Stimulated activated CD4-positive, alpha-beta T cell treated with anti-CD3 and anti-CD28 coated beads, Interleukin-1b, Interleukin-23, amount 100 ng/mL, for 48 hours (primary cell): Measurements from ENCODE around the gene LARGE1.
"Not testable (repeated sequence)": the region's sequence is repeated elsewhere in the genome, so short reads cannot be mapped to it uniquely, and the experiment has no call there.

Source experiments
- DNase-seq: peaks from one replicate; pipeline ENCODE4 v3.0.0-alpha.2; 2020

The LARGE1 gene

DNA sequence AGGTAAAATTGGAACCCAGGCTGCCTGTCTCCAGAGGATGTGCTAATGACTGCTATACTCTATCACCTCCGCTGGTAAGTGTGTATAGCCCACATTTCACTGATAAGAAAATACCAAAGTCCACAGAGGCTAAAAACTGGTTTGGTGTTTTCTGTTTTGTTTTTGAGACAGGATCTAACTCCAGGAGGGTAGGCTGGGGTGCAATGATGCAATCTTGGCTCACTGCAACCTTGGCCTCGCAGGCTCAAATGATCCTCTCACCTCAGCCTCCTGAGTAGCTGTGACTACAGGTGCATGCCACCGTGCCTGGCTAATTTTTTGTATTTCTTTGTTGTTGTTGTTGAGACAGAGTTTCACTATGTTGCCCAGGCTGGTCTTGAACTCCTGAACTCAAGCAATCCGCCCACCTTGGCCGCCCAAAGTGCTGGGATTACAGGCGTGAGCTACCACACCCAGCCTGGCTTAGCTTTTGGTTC lies 409.8 kb downstream of the LARGE1 start:
- DNase-seq, result no peak

DNA sequence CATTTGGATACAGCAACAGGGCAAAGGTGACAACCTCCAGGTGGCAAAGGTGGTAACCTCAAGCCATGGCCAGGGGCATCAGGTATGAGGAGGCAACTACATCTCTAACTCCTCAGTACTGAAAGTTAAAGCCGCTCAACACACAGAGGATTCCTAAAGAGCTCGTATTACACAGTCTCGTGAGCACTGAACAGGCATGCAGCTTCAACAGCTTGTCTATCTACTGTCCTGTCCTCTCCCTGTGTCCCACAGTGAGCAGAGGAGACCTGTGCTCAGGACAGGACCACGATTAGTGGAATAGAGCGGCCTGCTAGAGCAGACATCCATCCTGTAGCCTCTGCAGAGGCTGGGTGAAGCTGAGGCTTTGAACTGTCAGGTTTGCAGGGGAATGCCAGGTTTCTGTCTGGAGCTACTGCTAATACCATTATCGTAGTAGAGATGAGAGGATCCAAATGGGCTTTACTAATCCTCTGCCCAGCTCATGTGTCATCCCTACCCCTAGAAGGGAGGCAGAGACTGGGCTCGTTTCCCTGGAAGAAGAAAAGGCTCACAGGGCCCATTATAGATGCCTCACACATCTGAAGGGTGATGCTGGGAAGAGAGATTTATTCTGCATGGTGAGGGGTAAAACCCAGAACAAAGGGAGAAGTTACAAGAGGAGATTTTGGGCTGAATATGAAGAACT lies 415.2 kb downstream of the LARGE1 start:
- no peak for DNase-seq

DNA sequence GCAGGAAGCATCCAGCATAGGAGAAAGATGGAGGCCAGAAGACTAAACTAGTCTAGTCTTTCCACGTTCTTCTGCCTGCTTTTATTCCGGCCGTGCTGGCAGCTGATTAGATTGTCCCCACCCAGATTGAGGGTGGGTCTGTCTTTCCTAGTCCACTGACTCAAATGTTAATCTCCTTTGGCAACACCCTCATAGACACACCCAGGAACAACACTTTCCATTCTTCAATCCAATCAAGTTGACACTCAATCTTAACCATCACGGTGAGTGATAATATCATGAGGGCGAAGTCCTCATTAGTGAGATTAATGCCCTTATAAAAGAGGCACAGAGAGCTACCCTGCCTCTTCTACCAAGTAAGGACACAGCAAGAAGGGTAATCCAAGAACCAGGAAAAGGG lies 424.2 kb downstream of the LARGE1 start:
- no peak for DNase-seq

DNA sequence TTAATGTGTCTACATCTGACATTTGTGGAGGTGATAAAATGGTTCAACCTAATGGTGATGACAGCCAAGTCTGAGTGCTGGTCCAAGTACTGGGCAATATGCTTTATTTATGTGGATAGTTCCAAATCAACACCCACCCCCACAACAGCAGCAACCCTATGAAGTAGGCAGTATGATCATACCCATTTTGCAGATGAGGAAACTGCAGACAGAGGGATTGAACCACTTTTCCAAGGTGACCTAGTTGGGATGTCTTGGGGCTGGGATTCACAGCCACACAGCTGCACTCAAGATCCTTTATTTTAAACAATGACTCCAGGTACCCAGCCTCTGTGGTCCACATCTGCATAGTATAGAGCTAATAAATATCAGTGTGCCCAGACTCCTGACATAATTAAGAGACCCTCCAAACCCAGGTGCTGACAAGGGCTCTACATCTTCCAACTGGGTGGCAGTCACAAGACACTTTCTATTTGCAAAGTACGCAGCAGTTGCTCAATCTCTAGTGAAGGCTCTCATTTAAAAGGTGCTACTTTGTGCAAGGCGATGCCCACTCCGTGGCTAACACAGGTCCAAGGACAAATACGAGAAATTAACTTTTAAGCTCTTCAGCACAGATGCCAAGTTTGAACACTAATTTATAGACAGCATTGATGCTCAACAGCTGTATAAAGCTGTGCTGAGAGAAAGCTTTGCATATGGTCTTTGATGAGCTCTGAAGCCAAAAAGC lies 426.6 kb downstream of the LARGE1 start:
- DNase-seq, result no peak

DNA sequence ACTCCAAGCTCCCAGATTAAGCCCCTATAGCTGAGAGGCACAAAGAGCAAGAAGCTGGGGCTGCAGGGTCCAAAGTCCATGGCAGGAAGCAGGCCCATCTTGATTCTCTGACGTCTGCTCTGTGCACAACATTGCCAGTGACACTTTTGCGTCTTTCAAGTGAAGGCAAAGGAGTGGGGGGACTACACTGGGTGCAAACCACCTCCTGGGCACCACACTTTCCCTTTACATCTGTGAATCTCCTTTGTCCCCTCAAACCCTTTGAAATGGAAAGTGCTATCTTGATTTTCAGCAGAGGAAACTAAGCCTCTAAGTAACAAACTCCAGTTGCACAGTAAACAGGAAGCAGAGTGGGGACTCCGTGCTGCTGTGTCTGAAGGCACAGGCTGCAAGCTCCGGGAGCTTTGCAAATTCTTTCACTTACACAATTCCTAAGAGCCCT lies 428.0 kb downstream of the LARGE1 start:
- no peak for DNase-seq

DNA sequence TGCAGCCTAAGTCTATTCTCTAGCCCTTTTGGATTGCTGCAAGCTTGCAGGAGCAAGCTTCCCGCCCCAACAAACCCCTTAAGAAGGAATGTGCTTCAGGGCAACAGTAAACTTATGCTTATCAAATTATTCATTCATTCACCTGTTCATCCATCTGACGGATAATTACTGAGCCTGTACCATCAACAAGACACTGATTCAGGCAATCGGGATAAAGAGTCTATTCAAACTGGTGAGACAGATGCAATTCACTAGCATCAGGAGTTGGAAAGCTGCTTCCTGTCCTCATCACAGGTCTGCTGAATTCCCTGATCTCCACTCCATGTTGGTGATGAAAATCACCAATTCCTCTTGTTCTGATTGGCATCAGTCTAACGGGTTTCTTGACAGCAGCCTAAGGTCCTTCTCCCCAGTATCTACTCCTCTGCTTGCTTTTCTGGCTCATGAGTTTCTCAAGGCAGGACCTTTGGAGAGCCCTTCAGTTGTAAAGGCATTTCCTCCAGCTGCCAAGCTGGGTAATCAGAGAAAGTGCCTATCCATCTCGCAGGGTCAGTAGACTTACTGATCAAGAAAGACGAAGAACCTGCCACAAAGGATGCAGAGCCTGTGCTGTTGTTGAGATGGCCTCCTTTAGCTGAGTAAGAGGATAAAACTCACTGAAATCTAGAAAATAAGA lies 433.1 kb downstream of the LARGE1 start:
- DNase-seq, result no peak

DNA sequence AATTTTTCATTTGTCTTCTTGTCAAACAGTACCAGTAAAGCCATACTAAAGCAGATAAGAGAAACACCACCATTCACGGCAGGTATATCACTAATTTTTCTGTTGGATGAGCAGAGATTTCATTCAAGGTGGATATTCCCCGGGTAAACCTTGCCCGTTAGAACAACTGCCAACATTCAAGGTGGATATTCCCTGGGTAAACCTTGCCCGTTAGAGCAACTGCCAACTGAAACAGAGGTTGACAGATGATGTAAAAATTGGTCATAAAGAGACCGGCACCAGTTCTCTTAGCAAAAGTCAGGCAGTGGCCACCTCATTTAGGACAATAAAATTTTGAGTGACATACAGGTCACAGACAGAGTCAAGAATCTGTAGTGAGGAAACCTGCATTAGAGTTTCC lies 438.7 kb downstream of the LARGE1 start:
- DNase-seq, result no peak

DNA sequence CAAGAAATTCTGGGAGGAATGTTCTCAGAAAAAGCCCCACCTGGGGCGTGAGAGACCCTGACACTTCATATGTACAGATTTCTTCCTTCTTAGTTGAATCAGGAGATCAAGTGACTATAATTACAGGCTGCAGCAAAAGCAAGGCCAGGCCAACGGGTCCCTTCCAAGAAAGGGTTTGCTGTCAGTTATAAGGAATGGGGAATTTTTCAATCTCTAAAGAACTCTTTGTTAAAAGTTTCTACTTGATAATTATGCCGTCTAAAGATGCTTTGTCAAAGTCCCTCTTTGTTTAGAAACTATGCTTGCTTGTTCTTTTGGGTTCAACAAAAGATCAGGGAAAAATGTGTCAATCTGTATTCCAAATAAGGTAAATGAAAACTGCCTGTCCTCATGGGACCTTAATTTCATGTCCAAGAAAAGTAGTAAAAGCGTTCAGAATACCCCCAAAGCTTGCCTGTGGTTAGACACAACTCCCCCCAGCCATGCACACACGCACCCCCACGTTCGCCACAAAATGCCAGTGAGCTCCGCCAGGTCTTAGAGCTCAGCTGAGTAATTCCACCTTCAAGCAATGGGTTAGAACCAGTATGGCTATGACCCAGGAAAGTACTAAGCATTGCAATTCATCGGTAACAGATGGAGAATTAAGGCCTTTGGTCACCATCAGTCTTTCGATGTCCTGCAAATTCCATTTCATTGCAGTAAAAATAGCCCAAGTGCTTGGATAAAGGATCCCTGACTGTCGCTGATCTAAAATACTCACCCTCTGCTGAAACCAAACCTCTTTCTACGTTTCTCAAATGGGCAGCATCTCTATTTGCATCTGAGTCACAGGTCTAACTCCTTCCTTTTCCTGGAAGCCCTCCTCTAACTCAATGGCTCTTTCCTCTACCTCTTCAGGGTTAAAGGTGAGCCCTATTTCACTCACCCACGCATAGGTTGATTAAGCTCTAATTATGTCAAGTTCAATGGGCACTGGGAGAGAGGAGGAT lies 442.9 kb downstream of the LARGE1 start:
- no peak for DNase-seq

DNA sequence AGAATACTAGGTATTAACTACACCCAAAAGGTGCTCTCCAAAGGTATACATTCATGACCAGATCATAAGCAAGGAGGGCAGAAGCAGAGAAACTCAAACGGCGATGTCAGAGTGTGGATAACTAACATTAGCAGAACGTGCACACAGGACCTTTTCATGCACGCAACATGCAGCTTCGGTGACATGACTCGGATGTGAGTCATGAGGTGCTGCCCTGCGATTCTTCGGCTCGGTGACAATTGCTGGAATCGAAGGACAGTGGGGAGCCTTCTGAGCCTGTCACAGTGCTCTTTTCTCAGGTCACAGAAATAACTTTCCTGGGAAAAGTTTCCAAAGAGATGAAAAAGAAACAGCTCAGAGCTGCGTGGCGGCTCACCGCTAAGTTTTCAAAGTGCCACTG lies 443.6 kb downstream of the LARGE1 start:
- DNase-seq, result no peak

DNA sequence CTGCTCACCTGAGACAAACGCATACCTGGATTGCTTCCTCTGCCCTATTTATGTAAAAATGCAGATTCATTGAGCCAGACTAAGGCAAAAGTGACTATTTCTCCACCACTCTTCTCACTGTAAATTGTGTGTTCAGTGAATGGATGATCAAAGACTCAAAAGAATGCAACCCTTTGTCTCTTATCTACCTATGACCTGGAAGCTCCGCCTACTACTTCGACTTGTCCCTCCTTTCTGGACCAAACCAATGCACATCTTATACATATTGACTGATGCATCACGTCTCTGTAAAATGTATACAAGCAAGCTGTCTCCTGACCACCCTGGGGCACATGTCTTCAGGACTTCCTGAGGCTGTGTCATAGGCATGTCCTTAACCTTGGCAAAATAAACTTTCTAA lies 444.1 kb downstream of the LARGE1 start:
- DNase-seq, result no peak

DNA sequence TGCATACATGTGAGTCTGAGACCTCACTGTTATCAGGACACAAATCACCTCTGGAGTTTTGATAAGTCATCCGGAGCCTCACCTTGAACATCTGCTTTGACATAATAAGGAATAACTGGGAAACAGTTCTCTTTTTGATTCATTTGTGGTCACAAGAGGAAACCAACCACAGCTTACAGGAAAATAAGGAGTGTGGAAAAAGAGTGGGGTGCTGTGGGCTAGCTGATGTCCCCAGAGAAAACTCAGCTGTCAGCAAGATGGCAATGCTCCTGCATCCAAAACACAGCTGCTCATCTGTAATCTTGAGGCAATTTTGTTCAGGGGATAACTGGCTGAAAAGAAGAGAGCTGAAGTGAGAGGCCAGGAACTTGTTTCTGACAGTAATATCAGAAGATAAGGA lies 445.7 kb downstream of the LARGE1 start:
- no peak for DNase-seq

DNA sequence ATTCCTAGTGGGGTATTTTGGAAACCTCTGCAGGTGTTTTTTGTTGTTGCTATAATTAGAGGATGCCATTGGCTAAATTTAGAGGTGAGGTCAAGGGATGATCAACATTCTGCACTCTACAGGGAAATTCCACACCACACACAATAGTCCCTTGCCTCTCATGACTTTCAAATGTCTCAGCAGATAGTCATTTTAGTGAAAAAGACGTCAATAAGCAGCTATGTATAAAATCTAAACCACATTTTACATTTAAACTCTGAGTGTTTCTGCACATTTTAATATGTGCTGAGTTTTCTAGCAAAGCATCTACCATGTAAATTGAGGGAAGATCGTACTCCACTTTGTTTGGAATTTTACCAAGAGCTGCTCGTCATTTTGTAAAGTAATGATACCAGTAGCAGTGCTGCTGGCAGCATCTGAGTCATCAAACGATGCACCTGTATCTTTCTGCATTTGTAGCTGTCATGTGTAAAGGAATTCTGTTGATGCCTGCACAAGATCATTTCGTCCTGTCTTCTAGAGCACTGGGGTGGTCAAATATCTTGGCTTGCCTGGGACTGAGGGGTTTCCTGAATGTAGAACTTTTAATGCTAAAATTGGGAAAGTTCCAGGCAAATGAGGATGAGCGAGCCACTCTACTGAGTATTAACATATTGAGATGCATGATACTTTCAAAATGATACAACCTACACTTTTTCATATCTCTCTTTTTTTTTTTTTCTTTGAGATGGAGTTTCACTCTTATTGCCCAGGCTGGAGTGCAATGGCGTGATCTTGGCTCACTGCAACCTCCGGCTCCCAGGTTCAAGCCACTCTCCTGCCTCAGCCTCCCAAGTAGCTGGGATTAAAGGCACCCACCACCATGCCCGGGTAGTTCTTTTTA lies 447.6 kb downstream of the LARGE1 start:
- DNase-seq, result no peak

DNA sequence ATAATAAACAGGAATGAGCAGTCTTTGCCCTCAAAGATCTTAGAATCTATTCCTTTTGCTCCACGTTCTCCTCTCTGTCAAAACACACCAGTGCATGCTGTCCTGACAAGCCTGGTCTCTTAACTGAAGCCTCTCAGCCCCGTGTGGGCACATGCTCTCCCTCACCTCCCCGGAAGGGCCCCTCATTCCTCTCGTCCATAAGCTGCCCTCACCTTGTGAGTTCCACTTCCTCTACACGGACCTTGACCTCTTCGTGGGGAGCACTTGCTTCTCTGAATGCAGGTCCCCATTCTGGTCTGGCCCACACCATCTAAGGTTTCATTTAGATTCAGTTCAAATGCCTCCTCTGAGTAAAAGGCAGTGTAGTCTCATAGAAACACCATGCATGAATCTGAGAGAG lies 449.8 kb downstream of the LARGE1 start:
- no peak for DNase-seq

DNA sequence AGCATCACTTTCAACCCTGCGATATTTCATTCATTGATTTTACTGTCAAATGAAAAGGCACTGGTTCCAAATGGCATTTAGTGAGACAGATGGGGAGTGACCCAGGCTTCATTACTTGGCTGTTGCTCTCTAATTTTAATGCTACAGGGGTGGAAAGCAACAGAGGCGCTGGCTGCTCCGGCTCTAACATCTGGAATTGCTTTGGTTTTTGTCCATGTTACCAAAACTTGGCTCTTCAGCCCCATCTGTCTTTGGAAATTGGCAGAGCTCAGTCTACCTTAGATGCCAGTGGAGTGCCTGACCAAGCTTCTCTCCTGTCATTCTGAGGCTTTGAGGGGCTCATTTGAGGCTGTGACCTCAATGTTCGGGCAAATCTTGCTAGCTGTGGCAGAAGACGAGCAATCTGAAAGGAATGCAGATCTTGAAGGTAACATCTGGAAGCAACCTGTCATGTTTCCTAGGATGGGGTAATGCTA lies 452.6 kb downstream of the LARGE1 start:
- no peak for DNase-seq

DNA sequence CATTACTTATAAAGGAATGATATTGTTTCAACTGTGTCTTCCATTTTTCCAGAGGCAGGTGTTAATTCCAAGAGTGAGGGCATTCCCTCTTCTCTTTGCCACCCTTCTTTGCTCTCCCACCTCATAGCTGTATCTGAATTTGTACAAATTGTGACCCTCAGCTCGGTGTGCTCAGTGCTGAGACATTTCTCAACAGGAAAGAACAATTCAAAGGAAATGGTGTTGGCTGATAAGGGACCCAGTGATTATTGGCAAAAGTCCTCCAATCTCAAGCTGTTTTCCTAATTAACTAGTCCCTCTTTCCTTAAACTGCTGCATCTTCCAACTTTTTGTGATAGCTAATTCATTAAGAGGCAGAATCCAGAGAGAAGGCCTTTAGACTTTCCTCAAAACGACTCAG lies 453.2 kb downstream of the LARGE1 start:
- no peak for DNase-seq

DNA sequence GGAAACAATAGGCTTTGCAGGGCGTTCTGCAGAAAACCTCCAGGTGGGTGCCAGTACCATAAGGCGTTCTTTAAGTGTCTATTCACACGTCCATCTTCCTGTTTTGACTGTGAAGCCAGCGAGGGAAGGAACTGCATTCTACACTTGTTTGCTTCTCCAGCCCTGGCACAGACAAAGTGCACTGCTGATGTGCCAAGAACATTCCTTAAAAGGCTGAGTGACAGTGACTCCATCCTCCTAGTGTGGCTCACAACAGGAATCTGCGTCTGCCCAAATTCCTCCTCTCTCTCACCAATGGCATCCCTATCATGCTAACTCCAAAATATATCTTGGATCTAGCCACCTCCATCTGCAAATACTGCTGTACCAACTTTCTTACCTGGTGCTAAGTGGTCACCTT lies 454.7 kb downstream of the LARGE1 start:
- no peak for DNase-seq

DNA sequence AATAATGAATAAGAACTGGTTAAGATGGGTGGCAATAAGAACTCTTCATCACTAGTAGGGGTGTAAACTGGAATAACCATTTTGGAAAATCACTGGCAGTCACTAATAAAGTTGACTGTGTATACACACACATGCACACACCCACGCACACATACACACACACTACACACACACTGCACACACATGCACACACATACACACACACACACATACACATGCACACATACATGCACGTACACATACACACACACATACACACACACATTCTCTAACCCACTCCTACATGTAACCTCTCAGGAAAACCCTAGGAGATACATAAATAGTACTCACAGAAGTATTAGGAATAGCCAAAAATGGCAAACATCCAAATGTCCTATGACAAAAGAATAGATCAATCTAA lies 455.6 kb downstream of the LARGE1 start:
- no peak for DNase-seq

DNA sequence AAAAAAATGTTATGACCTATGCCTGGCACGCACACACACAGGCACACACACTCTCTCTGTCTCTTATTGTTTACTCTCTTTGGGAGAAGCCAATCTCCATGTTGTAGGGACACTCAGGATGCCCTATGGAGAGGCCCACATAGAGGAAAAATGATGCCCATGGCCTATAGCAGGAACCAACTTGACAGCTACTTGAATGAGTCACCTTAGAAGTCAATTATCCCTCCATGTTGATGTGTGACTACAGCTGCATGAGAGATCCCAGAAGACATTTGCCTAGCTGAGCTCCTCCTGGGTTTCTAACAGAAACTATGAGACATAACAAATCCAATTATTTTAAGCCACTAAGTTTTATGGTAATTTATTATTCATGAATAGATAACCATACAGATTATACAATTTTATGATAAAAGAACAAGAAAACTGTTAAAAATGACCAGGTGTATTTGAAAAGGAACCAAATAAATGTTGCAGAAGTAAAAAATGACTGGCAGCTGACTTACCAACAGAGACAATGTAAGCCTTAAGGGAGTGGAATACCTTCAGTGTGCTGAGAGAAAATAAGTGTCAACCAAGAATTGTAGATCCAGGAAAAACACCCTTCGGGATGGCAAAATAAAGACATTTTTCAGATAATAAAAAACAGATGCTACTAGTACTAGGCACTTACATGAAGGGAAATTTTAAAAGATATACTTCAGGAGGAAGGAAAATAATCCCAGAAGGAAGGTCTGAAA lies 458.4 kb downstream of the LARGE1 start:
- no peak for DNase-seq

DNA sequence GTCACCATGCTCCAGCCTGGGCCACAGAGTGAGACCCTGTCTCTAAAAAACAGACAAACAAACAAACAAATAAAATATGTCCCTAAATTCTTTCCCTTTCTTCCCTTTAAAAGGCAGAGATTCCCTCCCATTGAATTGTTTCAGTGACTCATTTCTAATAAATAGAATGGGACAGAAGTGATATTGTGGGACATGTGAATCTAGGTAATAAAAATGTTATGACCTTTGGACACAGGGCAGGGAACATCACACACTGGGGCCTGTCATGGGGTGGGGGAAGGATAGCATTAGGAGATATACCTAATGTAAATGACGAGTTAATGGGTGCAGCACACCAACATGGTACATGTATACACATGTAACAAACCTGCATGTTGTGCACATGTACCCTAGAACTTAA lies 459.0 kb downstream of the LARGE1 start:
- not testable (repeated sequence) for DNase-seq

DNA sequence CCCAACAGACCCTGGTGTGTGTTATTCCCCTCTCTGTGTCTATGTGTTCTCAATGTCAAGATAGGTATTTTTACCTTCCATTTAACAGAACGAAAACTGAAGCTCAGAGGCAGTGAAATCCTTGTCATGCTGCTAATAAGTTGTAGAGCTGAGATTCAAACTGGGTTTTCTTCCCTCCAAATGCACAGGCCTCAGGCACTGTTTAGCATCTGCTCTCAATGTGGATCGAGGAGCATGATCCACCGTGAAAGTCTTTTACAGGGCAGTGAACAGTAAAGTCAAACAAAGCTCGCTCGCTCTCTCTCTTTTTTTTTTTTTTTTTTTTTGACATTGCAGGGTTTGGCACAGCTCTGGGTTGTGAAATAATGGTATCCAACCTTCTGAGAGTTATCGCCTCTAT lies 461.1 kb downstream of the LARGE1 start:
- no peak for DNase-seq

DNA sequence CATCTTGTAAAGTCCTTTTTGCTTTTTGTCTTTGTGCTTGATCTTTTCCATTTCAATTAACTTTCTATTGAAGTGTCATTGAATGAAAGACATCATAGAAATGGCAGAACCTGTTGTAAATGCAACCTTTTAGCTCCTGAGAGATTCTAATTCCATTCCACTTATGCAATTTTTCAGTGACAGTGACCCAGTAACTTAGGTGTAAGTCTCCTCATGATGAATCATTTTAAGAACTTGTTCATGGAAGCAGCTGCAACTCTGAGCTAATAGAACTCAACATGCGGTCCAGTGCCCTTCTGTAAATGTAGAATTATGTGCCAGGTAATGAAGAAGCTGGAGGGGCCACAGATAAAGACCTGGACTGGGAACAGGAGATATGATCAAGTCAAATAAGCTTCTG lies 463.8 kb downstream of the LARGE1 start:
- DNase-seq, result no peak
